Fibroblast of the conjunctiva (primary cell): ENCODE measurements around the gene ALDH9A1.

Experiments
- DNase-seq: peaks from one replicate; pipeline ENCODE4 v3.0.0-alpha.2; 2010; ENCODE audit warnings: low read depth

Gene ALDH9A1

DNA sequence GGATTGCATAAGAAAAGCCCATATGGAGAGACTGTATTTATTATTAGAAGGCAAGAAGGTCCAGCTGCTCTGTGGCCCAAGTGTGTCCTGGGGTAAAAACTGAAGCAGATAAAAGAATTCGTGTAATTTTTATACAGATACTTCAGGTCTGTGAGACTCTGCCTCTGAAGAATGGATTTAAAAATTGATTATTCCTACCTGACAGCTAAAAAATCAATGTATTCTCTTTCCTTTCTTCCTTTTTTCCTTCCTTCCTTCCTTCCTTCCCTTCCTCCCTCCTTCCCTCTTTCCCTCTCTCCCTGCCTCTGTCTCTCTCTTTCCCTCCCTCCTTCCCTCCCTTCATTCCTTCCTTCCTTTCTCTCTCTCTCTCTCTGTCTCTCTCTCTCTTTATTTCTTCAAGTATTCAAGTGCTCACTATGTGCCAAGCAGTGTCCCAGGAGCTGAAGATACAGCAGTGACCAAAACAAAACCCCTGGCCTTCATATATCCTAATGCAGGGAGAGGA, 78.7 kb downstream of the ALDH9A1 start:
- DNase-seq, result no peak

DNA sequence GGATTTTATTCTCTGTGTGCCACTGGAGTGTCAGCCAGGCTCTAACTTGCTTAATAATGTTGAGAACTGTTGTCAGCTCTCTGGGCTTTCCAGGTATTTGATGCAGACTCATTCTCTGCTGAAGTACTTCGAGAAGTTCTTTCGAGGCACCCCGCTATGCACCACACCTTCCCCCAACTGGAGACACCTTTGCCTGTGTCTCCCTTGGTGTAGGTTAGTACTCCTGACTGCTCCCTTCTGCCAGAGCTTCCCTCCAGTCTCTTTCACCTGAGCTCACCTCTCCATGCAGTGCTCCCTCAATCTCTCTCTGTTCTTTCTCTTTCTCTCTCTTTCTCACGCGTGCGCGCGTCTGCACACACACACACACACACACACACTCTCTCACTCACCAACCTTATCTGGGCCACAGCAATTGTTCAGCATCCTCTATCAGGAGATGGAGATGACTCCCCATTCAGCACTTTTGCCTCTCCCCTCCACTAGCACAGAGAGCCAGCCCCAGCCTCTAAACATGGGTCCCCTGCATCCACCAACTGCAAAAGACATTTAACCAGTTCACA, 81.3 kb downstream of the ALDH9A1 start:
- no peak for DNase-seq

DNA sequence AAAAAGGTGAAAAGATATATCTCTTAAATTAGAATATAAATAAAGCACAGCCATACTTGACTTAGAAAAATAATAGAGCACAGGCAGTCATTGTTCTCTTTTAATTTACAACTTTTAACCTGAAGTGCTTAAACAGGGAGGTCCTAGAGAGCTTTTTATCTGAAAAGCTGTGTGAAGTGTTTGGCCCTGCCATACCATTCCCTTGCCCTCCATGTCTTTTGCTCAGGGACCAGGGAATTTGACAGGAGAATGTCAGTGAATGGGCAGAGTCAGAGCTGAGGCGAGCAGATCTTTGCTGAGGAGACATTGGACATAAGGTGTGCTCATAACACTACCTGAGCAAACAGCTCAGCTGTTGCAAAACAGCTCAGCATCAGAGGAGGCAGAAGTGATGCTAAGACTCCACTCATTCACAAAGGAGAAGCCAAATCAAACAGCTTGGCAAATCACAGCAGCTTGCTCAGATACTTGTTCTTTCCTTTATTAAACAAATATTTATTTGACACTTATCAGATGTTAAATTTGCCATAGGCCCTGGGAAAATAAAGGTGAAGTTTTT, 82.2 kb downstream of the ALDH9A1 start:
- no peak for DNase-seq
